Lower leg skin (tissue), 3 donors: Measurements from ENCODE around the gene CDH22.

Source experiments
- POLR2A ChIP-seq, 2 donors: fragments of 450-650 bp; IDR thresholded peaks; one replicate each; pipeline ENCODE4 v1.6.1; 2016 to 2017; ENCODE audit warnings: antibody characterized with exemption in 2 of 2, mild to moderate bottlenecking in 1 of 2, moderate library complexity in 1 of 2
- TF ChIP-seq, protein P1 (sequence below), 3 donors: fragments of 450-650 bp; IDR thresholded peaks; one replicate each; pipeline ENCODE4 v1.5.1; 2016; ENCODE audit warnings: antibody characterized with exemption in 3 of 3, mild to moderate bottlenecking in 3 of 3, moderate library complexity in 2 of 3

DNA sequence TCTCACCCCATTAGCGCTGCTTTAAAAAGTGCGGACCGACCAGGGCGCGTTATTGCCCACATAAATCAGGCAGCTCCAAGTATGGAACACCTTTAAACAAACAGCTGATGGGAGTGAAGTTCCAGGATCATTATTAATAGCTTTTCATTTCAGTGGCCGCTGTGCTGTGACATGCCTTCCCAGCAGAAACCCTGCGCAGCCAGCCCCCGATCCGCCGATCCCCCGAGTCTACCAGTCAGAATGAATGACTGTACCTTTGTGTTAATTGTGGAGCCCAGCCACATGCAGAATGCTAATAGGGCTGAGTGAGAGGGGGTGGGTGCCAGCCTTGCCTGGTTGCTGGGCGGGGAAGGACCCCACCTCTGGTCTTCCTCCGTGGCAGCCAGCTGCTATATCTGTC is 21.9 kb downstream of the CDH22 start:
- TF ChIP-seq, protein P1, sequence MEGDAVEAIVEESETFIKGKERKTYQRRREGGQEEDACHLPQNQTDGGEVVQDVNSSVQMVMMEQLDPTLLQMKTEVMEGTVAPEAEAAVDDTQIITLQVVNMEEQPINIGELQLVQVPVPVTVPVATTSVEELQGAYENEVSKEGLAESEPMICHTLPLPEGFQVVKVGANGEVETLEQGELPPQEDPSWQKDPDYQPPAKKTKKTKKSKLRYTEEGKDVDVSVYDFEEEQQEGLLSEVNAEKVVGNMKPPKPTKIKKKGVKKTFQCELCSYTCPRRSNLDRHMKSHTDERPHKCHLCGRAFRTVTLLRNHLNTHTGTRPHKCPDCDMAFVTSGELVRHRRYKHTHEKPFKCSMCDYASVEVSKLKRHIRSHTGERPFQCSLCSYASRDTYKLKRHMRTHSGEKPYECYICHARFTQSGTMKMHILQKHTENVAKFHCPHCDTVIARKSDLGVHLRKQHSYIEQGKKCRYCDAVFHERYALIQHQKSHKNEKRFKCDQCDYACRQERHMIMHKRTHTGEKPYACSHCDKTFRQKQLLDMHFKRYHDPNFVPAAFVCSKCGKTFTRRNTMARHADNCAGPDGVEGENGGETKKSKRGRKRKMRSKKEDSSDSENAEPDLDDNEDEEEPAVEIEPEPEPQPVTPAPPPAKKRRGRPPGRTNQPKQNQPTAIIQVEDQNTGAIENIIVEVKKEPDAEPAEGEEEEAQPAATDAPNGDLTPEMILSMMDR (IDR thresholded peaks at IDR 0.05) = no peak
- TF ChIP-seq POLR2A (IDR thresholded peaks at IDR 0.05) = no peak
